ENCODE results near the gene KDM2A. TPM values are rescaled to one million over a fixed set of nuclear protein-coding genes. Genes with fewer than 3 reads are reported as not detected.
A peak's percentile ranks its signal among the peaks of the same experiment; 100 is the strongest.

The KDM2A gene
- total and polyA plus RNA-seq, 2 of the 13 experiments (the other 11 are each of a cell fraction or from before 2014, with no cell fraction given): 31.3 to 31.4 TPM

- peak; percentile 94 for TF ChIP-seq SP4 (CRISPR knock-in tag; IDR thresholded peaks at IDR 0.05)
- TF ChIP-seq ZNF670 (CRISPR knock-in tag; IDR thresholded peaks at IDR 0.05; ENCODE audit: borderline replicate concordance): peak; percentile 72; the same call in 1 of the 2 replicates
- no peak for TF ChIP-seq ZFAT (CRISPR knock-in tag; conservative IDR thresholded peaks at IDR 0.05)
- TF ChIP-seq ZNF430 (CRISPR knock-in tag; IDR thresholded peaks at IDR 0.05): peak; percentile 97
- peak in 1 of 2 experiments; percentile 61; a peak in 2 of 4 replicates for TF ChIP-seq ATF4 (CRISPR knock-in tag; IDR thresholded peaks at IDR 0.05)
- peak; percentile 72 for TF ChIP-seq PHF8 (CRISPR knock-in tag; IDR thresholded peaks at IDR 0.05)
- TF ChIP-seq ERF (CRISPR knock-in tag; IDR thresholded peaks at IDR 0.05): peak; percentile 98
- TF ChIP-seq KDM5B (CRISPR knock-in tag; IDR thresholded peaks at IDR 0.05; ENCODE audit: borderline replicate concordance): no peak
- TF ChIP-seq ZNF660 (CRISPR knock-in tag; IDR thresholded peaks at IDR 0.05; ENCODE audit: borderline replicate concordance, low read depth): no peak
- TF ChIP-seq ZNF572 (CRISPR knock-in tag; IDR thresholded peaks at IDR 0.05): 0 out of 2 replicates have a peak, but pooled peaks have one; percentile 73
- TF ChIP-seq EED (CRISPR knock-in tag; IDR thresholded peaks at IDR 0.05): no peak
- peak; percentile 74; the same call in 1 of the 2 replicates for TF ChIP-seq ZNF292 (CRISPR knock-in tag; IDR thresholded peaks at IDR 0.05; ENCODE audit: borderline replicate concordance, low read depth)
- TF ChIP-seq ZFYVE20 (CRISPR knock-in tag; IDR thresholded peaks at IDR 0.05; ENCODE audit: borderline replicate concordance, low read depth): no peak
- no peak for TF ChIP-seq ZBTB34 (CRISPR knock-in tag; IDR thresholded peaks at IDR 0.05)
- no peak for TF ChIP-seq ZNF841 (CRISPR knock-in tag; IDR thresholded peaks at IDR 0.05; ENCODE audit: borderline replicate concordance)
- TF ChIP-seq SNAPC5 (CRISPR knock-in tag; IDR thresholded peaks at IDR 0.05; ENCODE audit: borderline replicate concordance): no peak
- TF ChIP-seq KLF15 (CRISPR knock-in tag; IDR thresholded peaks at IDR 0.05; ENCODE audit: borderline replicate concordance): no peak
- TF ChIP-seq NONO (IDR thresholded peaks at IDR 0.05): no peak
- TF ChIP-seq NONO (CRISPR knock-in tag; conservative IDR thresholded peaks at IDR 0.05): peak; percentile 82
- TF ChIP-seq ZNF367 (CRISPR knock-in tag; IDR thresholded peaks at IDR 0.05; ENCODE audit: borderline replicate concordance): no peak
- 0 out of 2 replicates have a peak, but pooled peaks have one; percentile 37 for TF ChIP-seq DDIT3 (CRISPR knock-in tag; IDR thresholded peaks at IDR 0.05)
- TF ChIP-seq ZHX1 (CRISPR knock-in tag; IDR thresholded peaks at IDR 0.05; ENCODE audit: low read depth): peak; percentile 19; the same call in 1 of the 2 replicates
- 0 out of 2 replicates have a peak, but pooled peaks have one; percentile 44 for TF ChIP-seq ZNF557 (CRISPR knock-in tag; IDR thresholded peaks at IDR 0.05)
These were observed 120.9 kb downstream of the KDM2A start (continued) for GRCh38 chr11:67239783-67240575.
